SHP77 treated with DMSO at 0.1 percent for 48 hours (cell line): ENCODE data around the gene WNK3.

Source experiments
- DNase-seq: peaks from one replicate; lab custom pipeline; 2025; lab: John Stamatoyannopoulos, UW

The WNK3 gene

GRCh38 chrX:54166915-54167314, 190.9 kb downstream of the WNK3 start:
- DNase-seq, result no peak

- DNase-seq, result no peak
Measured at GRCh38 chrX:54157561-54157960, 200.3 kb downstream of the WNK3 start.
